ENCODE measurements around the gene LIMS3. TPM values are rescaled to one million over a fixed set of nuclear protein-coding genes. Genes with fewer than 3 reads are reported as not detected.
"Not testable (repeated sequence)": the region's sequence is repeated elsewhere in the genome, so short reads cannot be mapped to it uniquely, and the experiment has no call there.

LIMS3 gene, protein sequence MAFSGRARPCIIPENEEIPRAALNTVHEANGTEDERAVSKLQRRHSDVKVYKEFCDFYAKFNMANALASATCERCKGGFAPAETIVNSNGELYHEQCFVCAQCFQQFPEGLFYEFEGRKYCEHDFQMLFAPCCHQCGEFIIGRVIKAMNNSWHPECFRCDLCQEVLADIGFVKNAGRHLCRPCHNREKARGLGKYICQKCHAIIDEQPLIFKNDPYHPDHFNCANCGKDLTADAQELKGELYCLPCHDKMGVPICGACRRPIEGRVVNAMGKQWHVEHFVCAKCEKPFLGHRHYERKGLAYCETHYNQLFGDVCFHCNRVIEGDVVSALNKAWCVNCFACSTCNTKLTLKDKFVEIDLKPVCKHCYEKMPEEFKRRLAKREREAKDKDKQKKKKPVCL
- polyA plus RNA-seq (ENCODE audit: insufficient read length in 3 of 3) = 1 to 10 TPM; 3.9 to 6.6 (median 5.7) TPM
- long read RNA-seq, donor 1, partial matches to known transcripts = 0 of 1 reads
- long read RNA-seq, donor 1, other reads (novel, unspliced or antisense) = 0 of 1 reads
- long read RNA-seq, donor 2 = 0 reads
- long read RNA-seq, donor 3 = 0 reads
- long read RNA-seq, donor 4 = 0 reads
- long read RNA-seq, donor 5 = 0 reads
- long read RNA-seq, donor 6 = 0 reads
- long read RNA-seq, donor 7, partial matches to known transcripts = 0 of 2 reads
- long read RNA-seq, donor 7, other reads (novel, unspliced or antisense) = 0 of 2 reads
- long read RNA-seq, donor 8 = 0 reads
- long read RNA-seq, donor 9 = 0 reads
- long read RNA-seq, donor 10 = 0 reads
- long read RNA-seq, donor 11 = 0 reads
- long read RNA-seq, donor 12 = 0 reads
- long read RNA-seq, donor 13 = 0 reads
- long read RNA-seq, donor 14 = 0 reads
- long read RNA-seq, donor 15 = 0 reads
- long read RNA-seq, donor 16 = 0 reads

DNA sequence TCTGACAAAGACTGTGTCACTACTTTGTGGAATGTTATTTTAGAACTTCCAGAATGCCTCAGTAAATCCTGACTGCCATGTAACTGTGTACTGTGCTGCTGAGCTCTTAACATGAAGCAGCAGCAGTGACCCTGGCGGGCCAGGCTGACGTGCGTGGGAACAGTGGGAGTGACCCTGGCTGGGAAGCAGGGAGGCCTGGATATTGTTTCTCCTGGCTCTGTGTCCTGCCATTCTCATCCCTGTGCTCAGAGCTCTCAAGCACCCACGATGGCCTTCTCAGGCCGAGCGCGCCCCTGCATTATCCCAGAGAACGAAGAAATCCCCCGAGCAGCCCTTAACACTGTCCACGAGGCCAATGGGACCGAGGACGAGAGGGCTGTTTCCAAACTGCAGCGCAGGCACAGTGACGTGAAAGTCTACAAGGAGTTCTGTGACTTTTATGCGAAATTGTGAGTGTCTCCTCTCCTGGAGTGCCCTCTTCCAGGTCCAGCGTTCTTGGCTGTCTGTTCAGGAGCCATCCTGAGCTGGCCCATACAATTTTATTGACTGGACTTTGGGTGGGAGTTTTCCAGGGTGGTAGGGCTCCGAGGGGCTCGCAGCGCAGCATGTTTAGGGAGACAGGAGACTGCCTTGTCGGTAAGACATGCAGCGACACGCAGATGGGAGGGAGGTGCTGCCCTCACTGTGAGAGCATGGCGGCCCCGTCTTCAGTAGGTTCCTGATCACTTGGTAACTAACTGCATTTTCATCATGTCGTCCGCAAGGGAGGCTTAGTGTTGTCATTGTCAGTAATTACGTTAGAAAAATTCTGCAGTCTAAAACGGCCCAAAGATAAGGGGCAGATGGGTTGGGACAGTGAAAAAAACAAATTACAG, at the start of gene LIMS3:
Gene LIMS3 (plus strand): TSS at position 227 of the 875 bp plus-strand sequence. CDS start 41 bp downstream, at position 268.
- not testable (repeated sequence) for DNase-seq (ENCODE audit: extremely low read depth in 1 of 11, low read depth in 9 of 11, low spot score in 4 of 11)

DNA sequence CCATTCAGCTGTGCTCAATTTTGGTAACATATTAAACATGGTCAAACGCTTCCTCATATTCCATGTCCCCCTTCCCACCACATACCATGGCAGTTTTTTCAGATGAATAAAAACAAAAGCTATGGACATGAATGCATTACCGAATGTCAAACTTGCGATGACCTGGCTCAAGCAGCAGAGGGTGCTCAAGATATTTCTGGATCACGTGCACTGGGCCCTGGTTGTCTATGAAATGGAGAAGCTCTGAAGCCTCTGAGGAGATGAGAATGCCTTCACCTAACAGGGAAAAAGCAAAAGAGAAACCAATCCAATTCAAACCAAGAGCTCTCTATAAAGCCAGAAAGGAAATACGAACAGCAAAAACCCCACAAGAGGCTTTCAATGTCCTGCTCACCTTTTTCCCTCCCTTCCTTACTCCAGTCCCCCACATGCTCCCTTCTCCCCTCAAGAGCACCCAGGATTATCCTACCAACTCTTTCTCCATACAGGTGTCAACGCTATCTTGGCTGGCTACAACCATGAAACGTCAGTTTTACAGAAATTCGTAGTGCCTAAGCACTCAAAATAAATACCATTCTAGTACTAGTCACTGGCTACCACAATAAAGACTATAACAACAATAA, 27.2 kb upstream of the LIMS3 start:
- not testable (repeated sequence) for DNase-seq (ENCODE audit: extremely low read depth in 1 of 11, low read depth in 9 of 11, low spot score in 4 of 11)

DNA sequence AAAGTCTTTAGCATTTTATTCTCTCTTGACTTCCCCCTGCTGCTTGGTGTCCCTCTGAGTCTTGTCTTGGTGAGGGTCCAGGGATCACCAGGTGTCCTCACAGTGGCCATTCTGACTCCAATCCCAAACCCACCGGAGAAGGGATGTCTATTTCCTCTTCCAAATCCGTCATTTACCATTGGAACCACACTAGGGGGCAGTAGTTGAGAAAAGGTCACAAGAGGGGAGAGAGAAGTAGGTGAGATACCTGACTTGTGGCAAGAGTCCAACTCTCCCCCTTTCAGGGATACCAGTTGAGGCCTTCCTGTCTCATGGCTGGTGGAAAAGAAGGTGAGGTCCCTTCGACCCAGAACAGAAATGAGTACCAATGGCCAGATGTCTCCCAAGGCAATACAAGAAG, 21.9 kb upstream of the LIMS3 start:
- DNase-seq (ENCODE audit: extremely low read depth in 1 of 11, low read depth in 9 of 11, low spot score in 4 of 11) = not testable (repeated sequence)

DNA sequence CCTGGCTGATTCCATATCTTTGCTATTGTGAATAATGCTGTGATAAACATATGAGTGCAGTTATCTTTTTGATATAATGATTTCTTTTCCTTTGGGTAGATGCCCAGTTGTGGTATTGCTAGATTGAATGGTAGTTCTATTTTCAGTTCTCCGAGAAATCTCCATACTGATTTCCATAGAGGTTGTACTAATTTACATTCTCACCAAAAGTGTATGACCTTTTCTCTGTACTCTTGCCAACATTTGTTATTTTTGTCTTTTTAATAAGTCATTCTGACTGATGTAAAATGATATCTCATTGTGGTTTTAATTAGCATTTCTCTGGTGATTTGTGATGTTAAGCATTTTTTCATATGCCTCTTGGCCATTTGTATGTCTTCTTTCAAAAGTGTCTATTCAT, 16.4 kb upstream of the LIMS3 start:
- DNase-seq (ENCODE audit: extremely low read depth in 1 of 11, low read depth in 9 of 11, low spot score in 4 of 11) = not testable (repeated sequence)

DNA sequence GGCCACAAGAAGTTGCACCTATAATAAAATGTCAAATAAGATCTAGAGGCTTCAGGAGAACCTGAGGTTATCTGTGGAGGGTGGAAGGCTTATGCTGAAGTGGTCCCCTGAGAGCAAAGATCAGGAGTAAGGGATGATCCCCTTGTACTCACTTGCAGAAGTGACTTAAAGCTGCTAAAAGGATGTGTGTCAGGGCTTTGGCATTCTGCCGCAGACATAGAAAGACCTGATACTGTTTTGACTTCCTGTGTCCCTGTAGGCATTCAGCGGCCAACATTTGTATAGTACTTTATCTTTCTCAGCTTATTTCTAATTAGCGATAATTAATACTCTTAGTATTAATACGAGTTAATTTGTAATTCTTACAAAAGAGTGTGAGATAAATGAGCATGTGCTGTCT, 10.1 kb upstream of the LIMS3 start:
- not testable (repeated sequence) for DNase-seq (ENCODE audit: extremely low read depth in 1 of 11, low read depth in 9 of 11, low spot score in 4 of 11)

DNA sequence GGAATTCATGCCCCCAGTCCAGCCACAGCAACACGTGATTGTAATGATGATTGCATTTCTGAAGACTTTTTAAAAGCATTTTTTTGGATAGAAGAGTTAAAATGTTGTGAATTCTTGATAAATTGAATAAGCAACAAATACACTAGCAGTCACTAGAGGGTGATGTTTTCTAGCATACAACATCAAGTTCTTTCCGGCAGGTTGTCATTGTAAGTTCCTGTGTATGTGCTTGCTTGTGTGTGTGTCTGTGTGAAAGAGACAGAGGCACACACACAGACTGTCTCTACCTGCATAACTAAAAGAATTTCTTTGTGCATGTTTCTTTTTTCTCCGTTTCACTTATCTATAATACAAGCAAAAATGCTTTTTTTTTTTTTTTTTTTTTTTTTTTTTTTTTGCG, 8.6 kb upstream of the LIMS3 start:
- not testable (repeated sequence) for DNase-seq (ENCODE audit: extremely low read depth in 1 of 11, low read depth in 9 of 11, low spot score in 4 of 11)

DNA sequence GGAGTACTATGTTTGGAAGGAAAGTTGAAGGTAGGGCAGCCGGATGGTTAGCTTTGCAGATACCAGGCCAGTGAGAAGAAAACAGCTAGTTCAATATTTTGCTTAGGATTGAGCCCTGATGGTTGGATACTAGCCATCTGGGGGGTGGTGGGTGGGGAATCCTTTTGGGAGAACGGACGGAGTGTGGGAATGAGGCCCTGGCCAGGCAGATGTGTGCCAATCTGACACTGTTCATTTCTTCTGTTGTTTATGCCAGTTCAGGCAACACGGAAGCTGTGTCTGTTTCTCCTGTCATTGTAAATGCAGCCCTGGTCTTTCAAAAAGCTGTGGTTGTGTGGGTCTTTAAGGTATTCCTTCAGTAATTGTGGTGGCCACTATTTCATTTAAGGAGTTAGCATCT, 7.5 kb upstream of the LIMS3 start:
- not testable (repeated sequence) for DNase-seq (ENCODE audit: extremely low read depth in 1 of 11, low read depth in 9 of 11, low spot score in 4 of 11)

DNA sequence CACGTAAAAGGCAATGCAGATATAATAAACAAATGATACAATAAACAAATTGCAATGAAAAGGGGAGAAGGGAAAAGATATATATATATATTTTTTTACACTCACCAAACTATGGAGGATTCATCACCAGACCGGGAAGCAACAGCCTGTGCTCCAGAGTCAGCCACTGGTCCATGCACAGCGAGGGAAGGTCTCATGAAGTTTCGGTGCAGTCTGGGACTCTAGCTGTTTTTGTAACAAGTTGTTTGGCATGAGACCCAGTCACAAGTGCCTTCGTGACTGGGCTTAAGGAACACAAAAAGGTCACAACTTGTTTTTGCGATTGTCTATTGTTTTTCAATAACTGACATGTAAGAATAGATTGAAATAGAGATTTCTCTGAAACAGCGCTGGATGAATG, 4.8 kb upstream of the LIMS3 start:
- not testable (repeated sequence) for DNase-seq (ENCODE audit: extremely low read depth in 1 of 11, low read depth in 9 of 11, low spot score in 4 of 11)

DNA sequence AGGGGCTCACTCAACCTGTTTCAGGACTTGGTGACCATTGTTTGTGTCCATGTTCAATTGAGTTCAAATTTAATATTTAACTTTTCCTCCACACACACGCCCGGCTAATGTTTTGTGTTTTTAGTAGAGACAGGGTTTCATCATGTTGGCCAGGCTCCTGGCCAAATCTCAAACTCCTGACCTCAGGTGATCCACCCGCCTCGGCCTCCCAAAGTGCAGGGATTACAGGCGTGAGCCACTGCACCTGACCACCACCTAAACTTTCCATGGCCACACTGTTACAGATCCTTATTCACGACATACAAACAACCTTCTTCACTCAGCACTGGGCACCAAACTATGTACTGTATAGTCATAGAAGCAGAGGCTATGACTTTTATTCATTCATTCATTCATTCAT, 4.3 kb upstream of the LIMS3 start:
- not testable (repeated sequence) for DNase-seq (ENCODE audit: extremely low read depth in 1 of 11, low read depth in 9 of 11, low spot score in 4 of 11)

DNA sequence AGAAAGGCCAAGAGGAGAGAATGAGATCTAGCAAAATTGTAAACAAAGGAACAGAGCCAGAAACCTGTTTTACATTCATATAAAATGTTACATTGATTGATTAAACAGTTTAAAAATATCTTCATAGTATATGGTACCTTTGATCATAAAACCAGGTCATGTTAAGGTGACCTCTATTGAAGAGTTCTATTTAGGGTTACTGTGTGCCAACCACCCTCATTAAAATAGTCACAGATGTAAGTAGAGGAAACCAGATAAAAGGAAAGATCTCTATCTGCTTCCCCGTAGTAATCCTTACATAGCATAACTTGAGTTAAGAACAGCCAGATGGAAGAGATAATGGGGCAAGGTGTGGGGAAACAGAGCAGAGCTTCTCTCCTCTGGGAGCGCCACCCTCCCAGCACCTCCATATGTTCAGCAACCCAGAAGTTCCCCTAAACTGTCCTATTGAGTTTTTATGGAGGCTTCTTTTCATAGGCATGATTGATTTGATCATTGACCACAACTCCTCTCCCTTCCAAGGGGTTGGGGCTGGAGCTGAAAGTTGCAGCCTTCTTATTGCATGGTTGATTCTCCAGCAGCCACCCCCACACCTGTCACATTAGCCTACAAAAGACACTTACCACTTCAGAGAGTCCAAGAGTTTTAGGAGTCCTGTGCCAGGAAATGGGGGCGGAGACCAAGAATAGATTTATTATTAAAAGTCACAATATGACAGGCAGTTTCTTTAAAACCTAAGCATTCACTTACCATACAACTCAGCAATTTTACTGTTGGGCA, 3.2 kb upstream of the LIMS3 start:
- DNase-seq (ENCODE audit: extremely low read depth in 1 of 11, low read depth in 9 of 11, low spot score in 4 of 11) = not testable (repeated sequence)

DNA sequence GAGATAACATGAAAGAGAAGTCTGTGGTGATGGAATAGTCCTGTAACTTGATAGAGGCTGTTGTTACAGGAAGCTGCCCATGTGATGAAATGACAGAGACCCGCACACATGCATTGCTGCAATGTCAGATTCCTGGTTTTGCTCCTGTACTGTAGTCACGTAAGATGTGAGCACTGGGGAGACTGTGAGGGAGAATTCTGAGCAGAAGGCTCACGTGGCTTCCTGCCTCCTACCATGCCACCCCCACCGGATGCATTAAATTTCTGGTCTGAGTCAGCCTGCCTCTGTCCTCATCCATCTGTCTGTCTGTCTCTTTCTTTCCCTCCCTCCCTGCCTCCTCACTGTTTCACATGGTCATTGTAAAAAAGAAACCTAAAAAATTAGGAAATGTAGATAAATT, 2.3 kb upstream of the LIMS3 start:
- DNase-seq (ENCODE audit: extremely low read depth in 1 of 11, low read depth in 9 of 11, low spot score in 4 of 11) = not testable (repeated sequence)

DNA sequence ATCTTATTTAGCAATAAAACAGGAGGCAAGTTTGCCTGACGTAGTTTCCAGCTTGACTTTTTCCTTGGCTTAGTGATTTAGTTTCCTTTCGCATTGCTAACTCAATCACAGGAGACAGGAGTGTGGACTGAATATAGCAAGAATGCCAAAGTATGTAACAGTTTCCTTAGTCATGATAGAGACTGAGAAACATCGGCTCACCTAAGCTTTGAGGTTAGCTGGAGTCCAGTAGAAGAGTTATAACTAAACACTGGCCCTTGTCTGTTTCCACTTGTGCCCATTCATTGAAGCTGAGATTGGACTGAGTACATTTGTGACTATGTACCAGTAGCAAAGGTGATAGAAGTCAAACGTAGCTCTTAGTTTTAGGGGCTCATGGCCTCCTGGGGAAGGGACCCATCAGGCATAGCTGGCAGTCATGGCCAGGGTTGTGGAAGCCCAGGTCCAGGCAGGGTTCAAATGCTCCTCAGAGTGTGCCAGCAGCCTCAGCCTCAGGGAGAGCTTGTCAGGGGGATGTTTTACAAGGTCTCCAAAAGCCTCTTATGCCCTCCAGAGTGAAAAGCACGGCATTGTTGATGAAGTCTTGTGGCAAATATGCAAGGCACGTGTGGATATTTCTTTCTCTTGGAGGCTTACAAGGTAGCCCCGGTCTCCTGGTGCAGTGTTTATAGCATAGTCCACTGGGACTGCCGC, 573 bp upstream of the LIMS3 start:
- DNase-seq (ENCODE audit: extremely low read depth in 1 of 11, low read depth in 9 of 11, low spot score in 4 of 11) = not testable (repeated sequence)

DNA sequence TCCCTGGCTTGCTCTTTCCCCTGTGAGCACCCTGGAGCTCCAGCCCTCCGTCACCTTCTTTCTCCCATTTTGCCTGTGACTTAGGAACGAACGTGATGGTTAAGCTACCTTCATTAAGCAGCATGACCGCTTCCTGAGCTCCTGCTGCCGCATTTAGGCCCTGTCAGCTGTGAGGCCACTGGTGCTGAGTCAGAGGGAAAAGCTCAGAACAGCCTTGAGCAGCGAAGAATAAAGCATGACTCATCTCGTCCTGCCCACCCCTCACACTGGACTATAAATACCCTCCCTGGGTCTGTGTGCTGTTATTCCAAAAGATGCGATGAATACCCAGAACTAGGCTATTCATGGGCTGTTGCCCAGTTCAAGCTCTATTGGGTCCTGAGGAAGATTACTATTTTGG, 7.3 kb downstream of the LIMS3 start:
- DNase-seq (ENCODE audit: extremely low read depth in 1 of 11, low read depth in 9 of 11, low spot score in 4 of 11) = not testable (repeated sequence)

DNA sequence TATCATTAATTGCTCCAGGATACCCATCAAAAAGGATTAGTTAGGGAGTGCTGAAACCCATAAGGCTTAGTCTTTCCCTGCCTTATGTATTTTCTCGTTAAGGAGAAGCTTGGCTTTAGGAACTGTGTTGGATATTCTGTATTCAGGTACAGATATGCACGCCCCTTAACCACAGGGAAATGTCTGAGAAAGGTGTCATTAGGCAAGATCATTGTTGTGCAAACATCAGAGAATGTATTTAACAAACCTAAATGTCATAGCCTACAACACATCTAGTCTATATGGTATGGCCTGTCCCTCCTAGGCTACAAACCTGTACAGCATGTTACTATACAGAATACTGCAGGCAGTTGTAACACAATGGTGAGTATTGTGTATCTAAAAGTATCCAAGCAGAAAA, 10.1 kb downstream of the LIMS3 start:
- DNase-seq (ENCODE audit: extremely low read depth in 1 of 11, low read depth in 9 of 11, low spot score in 4 of 11) = not testable (repeated sequence)

DNA sequence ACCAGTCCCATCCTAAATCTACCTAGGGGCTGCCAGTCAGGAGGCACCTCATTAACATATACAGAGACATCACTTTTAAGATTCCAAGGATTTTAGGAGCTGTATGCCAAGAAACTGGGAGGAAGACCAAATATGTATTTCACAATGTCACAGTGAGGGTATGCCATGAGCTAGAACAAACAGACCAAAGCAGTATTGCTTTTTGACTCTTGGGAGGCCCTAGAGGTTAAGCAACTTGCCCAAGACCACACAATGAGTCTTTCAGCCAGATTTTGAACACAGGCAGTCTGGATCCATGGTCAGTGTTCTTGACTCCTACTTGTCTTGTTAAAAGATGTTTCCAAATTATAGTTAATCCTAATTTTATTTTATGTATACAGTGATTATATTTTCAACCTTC, 12.3 kb downstream of the LIMS3 start:
- not testable (repeated sequence) for DNase-seq (ENCODE audit: extremely low read depth in 1 of 11, low read depth in 9 of 11, low spot score in 4 of 11)

DNA sequence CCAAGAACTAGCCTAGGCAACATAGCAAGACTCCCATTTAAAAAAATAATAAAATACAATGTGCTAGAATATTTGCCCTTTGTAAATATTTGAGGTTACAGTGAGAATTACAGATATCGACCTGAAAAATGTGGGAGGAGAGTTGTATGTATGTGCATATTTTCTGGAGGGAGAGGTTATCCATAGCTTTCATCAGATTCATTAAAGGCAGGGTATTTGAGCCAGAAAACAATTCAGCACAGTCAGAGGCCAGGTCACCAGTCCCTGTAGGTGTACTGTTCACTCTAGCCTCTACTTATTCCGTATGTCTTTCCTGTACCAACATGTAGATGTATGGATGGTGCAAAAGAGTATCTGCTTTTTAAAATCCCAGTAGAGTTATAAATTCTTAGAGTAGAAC, 15.4 kb downstream of the LIMS3 start:
- DNase-seq (ENCODE audit: extremely low read depth in 1 of 11, low read depth in 9 of 11, low spot score in 4 of 11) = not testable (repeated sequence)

DNA sequence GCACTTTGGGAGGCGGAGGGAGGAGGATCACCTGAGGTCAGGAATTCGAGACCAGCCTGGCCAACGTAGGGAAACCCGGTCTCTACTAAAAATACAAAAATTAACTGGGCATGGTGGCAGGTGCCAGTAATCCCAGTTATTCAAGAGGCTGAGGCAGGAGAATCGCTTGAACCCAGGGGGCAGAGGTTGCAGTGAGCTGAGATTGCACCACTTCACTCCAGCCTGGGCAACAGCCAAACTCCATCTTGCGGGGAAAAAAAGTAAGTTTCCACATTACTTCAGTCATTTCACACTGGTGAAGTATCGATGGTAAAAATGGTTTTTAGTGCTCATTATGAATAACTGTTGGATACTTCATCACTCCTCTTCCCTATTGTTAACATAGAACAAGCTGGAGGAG, 16.1 kb downstream of the LIMS3 start:
- not testable (repeated sequence) for DNase-seq (ENCODE audit: extremely low read depth in 1 of 11, low read depth in 9 of 11, low spot score in 4 of 11)
